OCI-LY7 (cell line): ENCODE results near the gene SAMD5.

Experiments
- CTCF ChIP-seq: fragments of 200-600 bp; sonication (generic); conservative IDR thresholded peaks from 2 replicates; pipeline ENCODE4 v1.5.1; 2014; ENCODE audit warnings: mild to moderate bottlenecking, antibody characterized with exemption, low read length, moderate library complexity, mixed read lengths
- EZH2phosphoT487 ChIP-seq: fragments of 200-600 bp; sonication (generic); IDR thresholded peaks from 2 replicates; pipeline ENCODE4 v1.6.1; 2018; ENCODE audit warnings: low read depth, borderline replicate concordance, mild to moderate bottlenecking, mixed run types, antibody characterized with exemption, low read length, moderate library complexity, mixed read lengths

DNA sequence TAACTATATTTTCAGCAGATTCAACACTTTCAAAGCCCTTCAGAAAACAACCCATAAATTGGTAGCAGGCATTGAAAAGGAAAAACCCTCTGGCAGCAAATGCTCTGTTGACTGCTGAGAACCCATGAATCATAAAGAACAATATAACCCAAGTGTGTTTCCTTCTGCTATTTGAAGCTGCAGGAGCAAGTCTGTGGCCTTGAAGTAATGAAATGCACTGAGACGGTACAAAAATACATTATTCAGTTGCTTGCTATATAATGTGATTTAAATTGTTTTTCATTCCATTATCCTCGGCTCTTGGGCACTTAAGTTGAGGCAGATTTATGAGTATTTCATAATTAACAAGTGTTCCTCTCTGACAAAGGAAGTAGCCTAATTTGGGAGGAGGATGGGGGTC, 40.6 kb upstream of the SAMD5 start:
- no peak for TF ChIP-seq CTCF
- TF ChIP-seq EZH2phosphoT487 = no peak
